ENCODE measurements around the gene TRPV6. TPM values are rescaled to one million over a fixed set of nuclear protein-coding genes. Genes with fewer than 3 reads are reported as not detected.

Gene TRPV6
- total RNA-seq, 6 donors from 2014 or later = 0.23 to 1.5 (median 0.68) TPM

- TF ChIP-seq, protein P1, sequence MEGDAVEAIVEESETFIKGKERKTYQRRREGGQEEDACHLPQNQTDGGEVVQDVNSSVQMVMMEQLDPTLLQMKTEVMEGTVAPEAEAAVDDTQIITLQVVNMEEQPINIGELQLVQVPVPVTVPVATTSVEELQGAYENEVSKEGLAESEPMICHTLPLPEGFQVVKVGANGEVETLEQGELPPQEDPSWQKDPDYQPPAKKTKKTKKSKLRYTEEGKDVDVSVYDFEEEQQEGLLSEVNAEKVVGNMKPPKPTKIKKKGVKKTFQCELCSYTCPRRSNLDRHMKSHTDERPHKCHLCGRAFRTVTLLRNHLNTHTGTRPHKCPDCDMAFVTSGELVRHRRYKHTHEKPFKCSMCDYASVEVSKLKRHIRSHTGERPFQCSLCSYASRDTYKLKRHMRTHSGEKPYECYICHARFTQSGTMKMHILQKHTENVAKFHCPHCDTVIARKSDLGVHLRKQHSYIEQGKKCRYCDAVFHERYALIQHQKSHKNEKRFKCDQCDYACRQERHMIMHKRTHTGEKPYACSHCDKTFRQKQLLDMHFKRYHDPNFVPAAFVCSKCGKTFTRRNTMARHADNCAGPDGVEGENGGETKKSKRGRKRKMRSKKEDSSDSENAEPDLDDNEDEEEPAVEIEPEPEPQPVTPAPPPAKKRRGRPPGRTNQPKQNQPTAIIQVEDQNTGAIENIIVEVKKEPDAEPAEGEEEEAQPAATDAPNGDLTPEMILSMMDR (IDR thresholded peaks at IDR 0.05) = no peak
- TF ChIP-seq EP300 (IDR thresholded peaks at IDR 0.05) = no peak
- no peak for TF ChIP-seq POLR2A (IDR thresholded peaks at IDR 0.05)
- no peak for TF ChIP-seq POLR2AphosphoS5 (IDR thresholded peaks at IDR 0.05)
- Histone ChIP-seq H3K9me3 (no peaks in the 10 kb centered on the region), H3K36me3 (peaks cover 0 to 6% (median 0%) of the 10 kb centered on the region in 4 donors), H3K27ac (no peak overlapping the region), H3K4me3 (no peak overlapping the region), H3K27me3 (no peaks in the 10 kb centered on the region), H3K4me1 (peaks cover 0 to 2% (median 0%) of the 10 kb centered on the region in 4 donors)
- WGBS, 2 donors = 89 to 92% methylated on average over 4 of the region's 4 CpGs
- DNase-seq (no peak), ATAC-seq (ENCODE audit: low FRiP score in 2 of 2) (no peak)
These were observed 23.2 kb downstream of the TRPV6 start for GRCh38 chr7:142862351-142862750.

DNA sequence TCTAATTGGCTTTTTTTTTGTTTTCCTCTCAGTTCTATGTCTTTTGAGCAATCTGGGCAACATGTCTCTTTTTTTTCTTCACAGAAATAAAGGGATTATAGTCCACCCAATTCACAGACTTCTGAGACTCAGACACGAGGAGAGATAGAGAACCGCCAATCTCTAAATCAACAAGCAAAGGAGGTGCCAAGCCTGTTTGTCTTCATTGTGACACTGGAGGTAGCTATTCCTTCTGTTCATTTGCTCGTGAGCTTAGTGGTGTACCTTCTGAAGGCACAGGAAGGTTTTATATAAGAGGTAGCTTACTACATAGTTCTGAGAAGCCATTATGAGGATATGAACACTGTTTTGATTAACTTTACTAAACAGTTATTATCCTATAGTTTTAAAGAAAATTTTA, 24.6 kb downstream of the TRPV6 start:
- ATAC-seq (ENCODE audit: low FRiP score in 2 of 2) = no peak
- Histone ChIP-seq H3K36me3 (peaks cover 0 to 6% (median 0%) of the 10 kb centered on the region in 4 donors), H3K27ac (no peak overlapping the region), H3K9me3 (no peaks in the 10 kb centered on the region), H3K4me1 (peaks cover 2 to 8% (median 5%) of the 10 kb centered on the region in 4 donors), H3K27me3 (no peaks in the 10 kb centered on the region), H3K4me3 (no peak overlapping the region)
- no peak for DNase-seq
- 82 to 84% methylated on average over 3 of the region's 3 CpGs for WGBS, 2 donors
- TF ChIP-seq, protein P1 (IDR thresholded peaks at IDR 0.05) = no peak
- no peak for TF ChIP-seq EP300 (IDR thresholded peaks at IDR 0.05)
- TF ChIP-seq POLR2A (IDR thresholded peaks at IDR 0.05) = no peak
- no peak for TF ChIP-seq POLR2AphosphoS5 (IDR thresholded peaks at IDR 0.05)

- Histone ChIP-seq H3K27me3 (no peaks in the 10 kb centered on the region), H3K9me3 (no peaks in the 10 kb centered on the region), H3K36me3 (peaks cover 0 to 6% (median 0%) of the 10 kb centered on the region in 4 donors), H3K4me3 (no peak overlapping the region), H3K27ac (no peak overlapping the region), H3K4me1 (peaks cover 2 to 19% (median 15%) of the 10 kb centered on the region in 4 donors)
- no peak for DNase-seq
- TF ChIP-seq, protein P1 (IDR thresholded peaks at IDR 0.05) = no peak
- no peak for TF ChIP-seq POLR2A (IDR thresholded peaks at IDR 0.05)
- no peak for TF ChIP-seq EP300 (IDR thresholded peaks at IDR 0.05)
- TF ChIP-seq POLR2AphosphoS5 (IDR thresholded peaks at IDR 0.05) = no peak
- WGBS, 2 donors = 29 to 46% methylated on average over 5 of the region's 5 CpGs
- no peak for ATAC-seq (ENCODE audit: low FRiP score in 2 of 2)
These were observed 25.7 kb downstream of the TRPV6 start for GRCh38 chr7:142859829-142860228.

GRCh38 chr7:142859411-142859810, 26.1 kb downstream of the TRPV6 start:
- ATAC-seq (ENCODE audit: low FRiP score in 2 of 2) = no peak
- no peak for TF ChIP-seq POLR2A (IDR thresholded peaks at IDR 0.05)
- no peak for TF ChIP-seq EP300 (IDR thresholded peaks at IDR 0.05)
- no peak for TF ChIP-seq POLR2AphosphoS5 (IDR thresholded peaks at IDR 0.05)
- TF ChIP-seq, protein P1 (IDR thresholded peaks at IDR 0.05) = no peak
- peaks cover 2 to 23% (median 15%) of the 10 kb centered on the region in 4 donors for H3K4me1 ChIP-seq
- DNase-seq = no peak
- no peaks in the 10 kb centered on the region for H3K27me3 ChIP-seq
- no peak overlapping the region for H3K4me3 ChIP-seq
- H3K27ac ChIP-seq = no peak overlapping the region
- peaks cover 0 to 6% (median 0%) of the 10 kb centered on the region in 4 donors for H3K36me3 ChIP-seq
- H3K9me3 ChIP-seq = no peaks in the 10 kb centered on the region

DNA sequence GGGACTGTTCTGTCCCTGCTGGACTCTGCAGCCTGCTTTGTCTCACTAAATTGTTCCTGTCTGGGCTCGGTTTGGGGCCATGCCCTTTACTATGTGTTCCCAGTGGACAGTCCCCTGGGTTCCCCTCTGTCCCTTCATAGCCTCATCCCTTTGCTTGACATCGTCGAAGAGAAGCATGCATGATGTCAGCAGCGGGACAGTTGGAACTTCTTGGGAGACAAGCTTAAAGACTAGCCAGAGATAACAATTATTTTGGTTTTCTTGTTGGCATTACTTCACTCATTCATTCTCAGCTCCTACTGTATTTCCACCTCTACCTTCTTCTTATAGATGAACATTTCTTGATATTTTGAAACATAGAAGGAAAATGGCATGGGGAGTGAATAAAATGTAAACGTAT, 27.9 kb downstream of the TRPV6 start:
- Histone ChIP-seq H3K36me3 (no peaks in the 10 kb centered on the region), H3K27me3 (no peaks in the 10 kb centered on the region), H3K27ac (no peak overlapping the region), H3K4me1 (peaks cover 7 to 34% (median 18%) of the 10 kb centered on the region in 4 donors), H3K9me3 (no peaks in the 10 kb centered on the region), H3K4me3 (no peak overlapping the region)
- 82 to 83% methylated on average over 5 of the region's 5 CpGs for WGBS, 2 donors
- TF ChIP-seq POLR2A (IDR thresholded peaks at IDR 0.05) = no peak
- TF ChIP-seq, protein P1 (IDR thresholded peaks at IDR 0.05) = no peak
- no peak for TF ChIP-seq POLR2AphosphoS5 (IDR thresholded peaks at IDR 0.05)
- TF ChIP-seq EP300 (IDR thresholded peaks at IDR 0.05) = no peak
- DNase-seq = no peak
- ATAC-seq (ENCODE audit: low FRiP score in 2 of 2) = no peak
